GM18873 (cell line): ENCODE data around the gene UBLCP1.
"Not testable (repeated sequence)": the region's sequence is repeated elsewhere in the genome, so short reads cannot be mapped to it uniquely, and the experiment has no call there.

ENCODE experiments used
- ATAC-seq: cut with Tn5 transposase; IDR thresholded peaks from one replicate; pipeline ENCODE4 v1.9.1; 2021; ENCODE audit warnings: mild to moderate bottlenecking, moderate library complexity, moderate number of reproducible peaks; ENCODE audit not compliant: unreplicated experiment, low FRiP score

The UBLCP1 gene

GRCh38 chr5:159244890-159245289, 18.2 kb upstream of the UBLCP1 start:
- no peak for ATAC-seq

GRCh38 chr5:159249158-159249557, 13.9 kb upstream of the UBLCP1 start:
- no peak for ATAC-seq

- no peak for ATAC-seq
Measured at GRCh38 chr5:159252195-159252594, 10.9 kb upstream of the UBLCP1 start.

- ATAC-seq, result no peak
Measured at GRCh38 chr5:159257007-159257406, 6.1 kb upstream of the UBLCP1 start.

GRCh38 chr5:159257629-159258283, 5.3 kb upstream of the UBLCP1 start:
- ATAC-seq, result no peak

- ATAC-seq, result no peak
Measured at GRCh38 chr5:159258361-159258760, 4.7 kb upstream of the UBLCP1 start.

- not testable (repeated sequence) for ATAC-seq
Measured at GRCh38 chr5:159260212-159260611, 2.9 kb upstream of the UBLCP1 start.

GRCh38 chr5:159262472-159262858, 625 bp upstream of the UBLCP1 start:
- peak; percentile 9 for ATAC-seq

GRCh38 chr5:159263569-159263905, 447 bp downstream of the UBLCP1 start:
- no peak for ATAC-seq

GRCh38 chr5:159266764-159267163, 3.7 kb downstream of the UBLCP1 start:
- not testable (repeated sequence) for ATAC-seq

- ATAC-seq, result no peak
Measured at GRCh38 chr5:159269723-159270122, 6.6 kb downstream of the UBLCP1 start.

GRCh38 chr5:159273923-159274322, 10.8 kb downstream of the UBLCP1 start:
- no peak for ATAC-seq

- ATAC-seq, result no peak
Measured at GRCh38 chr5:159274676-159275075, 11.6 kb downstream of the UBLCP1 start.

- no peak for ATAC-seq
Measured at GRCh38 chr5:159286420-159287035, 23.4 kb downstream of the UBLCP1 start.

GRCh38 chr5:159290741-159291140, 27.7 kb downstream of the UBLCP1 start:
- ATAC-seq, result no peak

- no peak for ATAC-seq
Measured at GRCh38 chr5:159294921-159295320, 31.8 kb downstream of the UBLCP1 start.

GRCh38 chr5:159297300-159297699, 34.2 kb downstream of the UBLCP1 start:
- not testable (repeated sequence) for ATAC-seq

- ATAC-seq, result no peak
Measured at GRCh38 chr5:159301466-159301865, 38.4 kb downstream of the UBLCP1 start.

- not testable (repeated sequence) for ATAC-seq
Measured at GRCh38 chr5:159301929-159302860, 39.1 kb downstream of the UBLCP1 start.

GRCh38 chr5:159303286-159303685, 40.2 kb downstream of the UBLCP1 start:
- no peak for ATAC-seq

GRCh38 chr5:159304961-159305595, 42.0 kb downstream of the UBLCP1 start:
- ATAC-seq, result no peak
